B cell (primary cell): ENCODE data around the gene KIF25. TPM values are rescaled to one million over a fixed set of nuclear protein-coding genes. Genes with fewer than 3 reads are reported as not detected.

ENCODE experiments used
- ATAC-seq: fragments of 200-7000 bp; cut with Tn5 transposase; one replicate; pipeline ENCODE4 v1.10.0; 2021; ENCODE audit warnings: low read depth, mild to moderate bottlenecking, moderate number of reproducible peaks, moderate library complexity
- CTCF ChIA-PET: fragments of 350-600 bp; sonication (Branson Sonifier 250); formaldehyde crosslinking; loops from one replicate; lab custom pipeline; 2021; ENCODE audit warnings: antibody characterized with exemption, inconsistent platforms; lab: Charles Lee
- POLR2A ChIA-PET: fragments of 350-600 bp; sonication (Branson Sonifier 250); formaldehyde crosslinking; loops from one replicate; lab custom pipeline; 2021; ENCODE audit warnings: antibody characterized with exemption; lab: Charles Lee
- DNase-seq: peaks from one replicate; pipeline ENCODE4 v3.0.0; 2013
- H2AFZ ChIP-seq: 2 replicates; pipeline ENCODE4 v1.6.1; 2012; ENCODE audit warnings: mild to moderate bottlenecking, low read depth, low read length; ENCODE audit not compliant: insufficient read depth, poor library complexity, severe bottlenecking
- H3K27ac ChIP-seq, 2 donors: 1 replicate in 1 of 2; 2 replicates in 1 of 2; pipeline ENCODE4 v1.5.1; 2012 to 2013; ENCODE audit warnings: low read length in 2 of 2, mild to moderate bottlenecking in 2 of 2, moderate library complexity in 1 of 2
- H3K27me3 ChIP-seq, 4 experiments: fragments of 200-600 bp in 1 of 4; sonication (generic) in 1 of 4; replicated peaks in 1 of 4; 1 replicate in 2 of 4; 2 replicates in 2 of 4; pipeline versions ENCODE4 v1.6.1 to v1.7.0; 2013 to 2016; ENCODE audit warnings: low read length in 3 of 4, mild to moderate bottlenecking in 2 of 4, mixed read lengths in 1 of 4, moderate library complexity in 1 of 4; ENCODE audit not compliant: insufficient read depth in 4 of 4, control insufficient read depth in 3 of 4; ENCODE audit errors: control extremely low read depth in 1 of 4
- H3K36me3 ChIP-seq, 2 experiments: replicated peaks in 1 of 2; 1 replicate in 1 of 2; 2 replicates in 1 of 2; pipeline versions ENCODE4 v1.6.1 to v1.7.1; 2013; ENCODE audit warnings: low read length in 1 of 2; ENCODE audit not compliant: insufficient read depth in 2 of 2, control insufficient read depth in 1 of 2; ENCODE audit errors: control extremely low read depth in 1 of 2, extremely low read depth in 1 of 2
- H3K4me1 ChIP-seq, 2 donors: fragments of 200-600 bp in 1 of 2; sonication (generic) in 1 of 2; 1 replicate in 1 of 2; 2 replicates in 1 of 2; pipeline versions ENCODE4 v1.5.1 to v1.6.1; 2013 to 2017; ENCODE audit warnings: low read length in 2 of 2; ENCODE audit not compliant: control insufficient read depth in 2 of 2, insufficient read depth in 2 of 2
- H3K4me2 ChIP-seq: replicated peaks from 2 replicates; pipeline ENCODE3; 2012; ENCODE audit warnings: mild to moderate bottlenecking, low read depth, low read length; ENCODE audit not compliant: poor library complexity, severe bottlenecking
- H3K4me3 ChIP-seq, 5 experiments: fragments of 200-600 bp in 1 of 5; sonication (generic) in 1 of 5; 1 replicate in 3 of 5; 2 replicates in 2 of 5; pipeline versions ENCODE4 v1.5.1 to v1.7.0; 2011 to 2016; ENCODE audit warnings: low read length in 4 of 5, mild to moderate bottlenecking in 4 of 5, low read depth in 2 of 5, control low read depth in 1 of 5, moderate library complexity in 1 of 5; ENCODE audit not compliant: insufficient read depth in 1 of 5; ENCODE audit errors: control extremely low read depth in 1 of 5, extremely low read depth in 1 of 5
- H3K79me2 ChIP-seq: fragments of 200-600 bp; sonication (generic); one replicate; pipeline ENCODE4 v1.6.0; 2016; ENCODE audit warnings: low read length; ENCODE audit not compliant: control insufficient read depth, insufficient read depth
- H3K9ac ChIP-seq: fragments of 200-600 bp; sonication (generic); 2 replicates; pipeline ENCODE4 v1.6.1; 2017; ENCODE audit warnings: mild to moderate bottlenecking, low read length, moderate library complexity
- H3K9me3 ChIP-seq, 3 donors: one replicate each; pipeline versions ENCODE4 v1.6.1 to v1.7.1; 2013; ENCODE audit warnings: low read length in 2 of 3; ENCODE audit not compliant: control insufficient read depth in 2 of 3, insufficient read depth in 1 of 3; ENCODE audit errors: control extremely low read depth in 1 of 3
- H4K20me1 ChIP-seq: 2 replicates; pipeline ENCODE4 v1.6.0; 2012; ENCODE audit warnings: mild to moderate bottlenecking, low read length; ENCODE audit not compliant: insufficient read depth, control insufficient read depth, poor library complexity, severe bottlenecking
- H3K27ac Mint-ChIP-seq: one replicate; pipeline ENCODE4 v1.8.0; 2021; ENCODE audit warnings: mixed read lengths
- H3K27me3 Mint-ChIP-seq: one replicate; pipeline ENCODE4 v1.8.0; 2021; ENCODE audit warnings: mixed read lengths
- H3K4me1 Mint-ChIP-seq: one replicate; pipeline ENCODE4 v1.8.0; 2021; ENCODE audit warnings: mixed read lengths
- H3K4me3 Mint-ChIP-seq: one replicate; pipeline ENCODE4 v1.8.0; 2021; ENCODE audit warnings: mixed read lengths
- H3K9me3 Mint-ChIP-seq: one replicate; pipeline ENCODE4 v1.8.0; 2022; ENCODE audit warnings: mixed read lengths; ENCODE audit not compliant: insufficient read depth
- CTCF ChIP-seq: fragments of 200-600 bp; IDR thresholded peaks from one replicate; pipeline ENCODE4 v1.8.0; 2022; ENCODE audit warnings: antibody characterized with exemption, mild to moderate bottlenecking
- EZH2 ChIP-seq: IDR thresholded peaks from 2 replicates; pipeline ENCODE4 v1.6.1; 2012; ENCODE audit warnings: borderline replicate concordance, low read depth, mild to moderate bottlenecking, moderate library complexity, low read length; ENCODE audit not compliant: insufficient read depth, poor library complexity, severe bottlenecking
- WGBS: methylation state at CpG from one replicate; pipeline ENCODE4 v1.1.5; 2013; ENCODE audit warnings: missing lambda C conversion rate; ENCODE audit not compliant: insufficient coverage; 5-methylcytosine and 5-hydroxymethylcytosine counted together
- intact Hi-C: fragments of 100-400 bp; cut with micrococcal nuclease; formaldehyde crosslinking; loops from one replicate; pipeline ENCODE4 v1.10.0; 2022
- polyA plus RNA-seq: library from polyadenylated mRNA; depleted of rRNA; stranded (reverse); fragments of >200 nt; gene quantifications from 2 replicates; pipeline ENCODE4 v1.2.3, GENCODE V29; 2012
- total RNA-seq, 2 donors: library from RNA; stranded (reverse); fragments of 120-200 nt in 1 of 2; gene quantifications; 1 replicate in 1 of 2; 2 replicates in 1 of 2; pipeline versions ENCODE4 v1.2.3 to v1.2.4, GENCODE V29; 2013 to 2022

Gene KIF25
- total and polyA plus RNA-seq, 2 donors (not counting 1 experiment from before 2014, with no cell fraction given) = not detected

GRCh38 chr6:168042426-168043192, 45.1 kb downstream of the KIF25 start:
- H2AFZ ChIP-seq = no peak overlapping the region
- CTCF ChIA-PET = no interaction called here
- POLR2A ChIA-PET = no interaction called here
- H3K27ac ChIP-seq = no peak overlapping the region
- ATAC-seq (no peak), DNase-seq (no peak)
- 95% methylated on average over 29 of the region's 29 CpGs for whole genome bisulfite sequencing
- no peak overlapping the region for H3K9ac ChIP-seq
- TF ChIP-seq EZH2 = no peak
- no peak for TF ChIP-seq CTCF
- H3K9me3 ChIP-seq = peaks cover 0 to 78% (median 24%) of the 10 kb centered on the region in 3 donors
- Mint-ChIP-seq H3K4me1 (no peaks in the 10 kb centered on the region), H3K9me3 (peaks cover 6% of the 10 kb centered on the region), H3K27me3 (no peaks in the 10 kb centered on the region), H3K4me3 (no peak overlapping the region), H3K27ac (no peak overlapping the region)
- intact Hi-C loops = no loop called here
- no peaks in the 10 kb centered on the region for H3K27me3 ChIP-seq
- no peaks in the 10 kb centered on the region for H3K79me2 ChIP-seq
- no peaks in the 10 kb centered on the region for H4K20me1 ChIP-seq
- no peaks in the 10 kb centered on the region for H3K4me1 ChIP-seq
- H3K36me3 ChIP-seq = no peaks in the 10 kb centered on the region
- H3K4me3 ChIP-seq = no peak overlapping the region
- no peak overlapping the region for H3K4me2 ChIP-seq

GRCh38 chr6:168043193-168043847, 45.8 kb downstream of the KIF25 start:
- Mint-ChIP-seq H3K4me1 (no peaks in the 10 kb centered on the region), H3K27ac (no peak overlapping the region), H3K9me3 (peaks cover 4% of the 10 kb centered on the region), H3K27me3 (no peaks in the 10 kb centered on the region), H3K4me3 (no peak overlapping the region)
- Histone ChIP-seq H3K4me1 (no peaks in the 10 kb centered on the region), H3K79me2 (no peaks in the 10 kb centered on the region), H3K4me3 (no peak overlapping the region), H3K9me3 (peaks cover 0 to 71% (median 22%) of the 10 kb centered on the region in 3 donors), H2AFZ (no peak overlapping the region), H3K4me2 (no peak overlapping the region), H3K9ac (no peak overlapping the region), H3K27ac (no peak overlapping the region), H3K36me3 (no peaks in the 10 kb centered on the region), H3K27me3 (no peaks in the 10 kb centered on the region), H4K20me1 (no peaks in the 10 kb centered on the region)
- ChIA-PET POLR2A (no interaction called here), CTCF (no interaction called here)
- WGBS = 94% methylated on average over 13 of the region's 17 CpGs
- TF ChIP-seq EZH2 (no peak), CTCF (no peak)
- ATAC-seq (no peak), DNase-seq (no peak)
- intact Hi-C loops = no loop called here
